Activated T-helper 1 cell treated with anti-CD3 and anti-CD28 coated beads, Interleukin-2, amount 50 U/mL, for 16 hours (primary cell): ENCODE results near the gene SHISAL2A.

ENCODE experiments used
- DNase-seq, 2 donors: peaks; one replicate each; pipeline ENCODE4 v3.0.0-alpha.2; 2020; ENCODE audit warnings: low read depth in 1 of 2, low spot score in 1 of 2

The SHISAL2A gene

GRCh38 chr1:52658795-52659194 is 25.8 kb downstream of the SHISAL2A start:
- DNase-seq, result no peak

GRCh38 chr1:52659356-52659755 is 26.4 kb downstream of the SHISAL2A start:
- DNase-seq, result no peak

- no peak for DNase-seq
Observed at GRCh38 chr1:52659851-52660596, 27.1 kb downstream of the SHISAL2A start.

GRCh38 chr1:52660807-52661206 is 27.8 kb downstream of the SHISAL2A start:
- DNase-seq, result no peak

- no peak for DNase-seq
Observed at GRCh38 chr1:52662645-52663313, 29.8 kb downstream of the SHISAL2A start.

- DNase-seq, result no peak
Observed at GRCh38 chr1:52663716-52664115, 30.7 kb downstream of the SHISAL2A start.

- DNase-seq, result no peak
Observed at GRCh38 chr1:52665006-52665941, 32.3 kb downstream of the SHISAL2A start.

- DNase-seq, result no peak
Observed at GRCh38 chr1:52667290-52667689, 34.3 kb downstream of the SHISAL2A start.

GRCh38 chr1:52667984-52668383 is 35.0 kb downstream of the SHISAL2A start:
- no peak for DNase-seq

- DNase-seq, result no peak
Observed at GRCh38 chr1:52668711-52669110, 35.7 kb downstream of the SHISAL2A start.

GRCh38 chr1:52669696-52670095 is 36.7 kb downstream of the SHISAL2A start:
- no peak for DNase-seq

GRCh38 chr1:52670604-52671003 is 37.6 kb downstream of the SHISAL2A start:
- DNase-seq, result no peak

- DNase-seq, result no peak
Observed at GRCh38 chr1:52672946-52673345, 40.0 kb downstream of the SHISAL2A start.

- no peak for DNase-seq
Observed at GRCh38 chr1:52673513-52673912, 40.5 kb downstream of the SHISAL2A start.

- DNase-seq, result no peak
Observed at GRCh38 chr1:52674497-52675384, 41.8 kb downstream of the SHISAL2A start.

GRCh38 chr1:52676249-52676903 is 43.4 kb downstream of the SHISAL2A start:
- DNase-seq, result no peak

- DNase-seq, result no peak
Observed at GRCh38 chr1:52677076-52677806, 44.3 kb downstream of the SHISAL2A start.

GRCh38 chr1:52679048-52679447 is 46.1 kb downstream of the SHISAL2A start:
- no peak for DNase-seq

GRCh38 chr1:52679498-52679897 is 46.5 kb downstream of the SHISAL2A start:
- no peak for DNase-seq
